K562 (cell line): ENCODE data around the gene ECM1. TPM values are rescaled to one million over a fixed set of nuclear protein-coding genes. Genes with fewer than 3 reads are reported as not detected.

Experiments
- AFF1 ChIP-seq, 2 experiments: fragments of 450-650 bp; IDR thresholded peaks; 2 replicates each; pipeline ENCODE4 v1.6.1; 2018; ENCODE audit warnings: mild to moderate bottlenecking in 2 of 2, low read depth in 1 of 2; ENCODE audit not compliant: partially characterized antibody in 2 of 2
- CC2D1A ChIP-seq: fragments of 450-650 bp; IDR thresholded peaks from 2 replicates; pipeline ENCODE4 v1.6.1; 2017; ENCODE audit warnings: mild to moderate bottlenecking
- CREB1 ChIP-seq, 2 experiments: sonication (generic) in 1 of 2; formaldehyde crosslinking in 1 of 2; IDR thresholded peaks; 2 replicates each; pipeline versions ENCODE4 v1.6.1 to v1.8.0; 2012 to 2022; ENCODE audit warnings: inconsistent platforms in 1 of 2, mild to moderate bottlenecking in 1 of 2, missing genetic modification reagents in 1 of 2, moderate library complexity in 1 of 2
- FOXM1 ChIP-seq, 2 experiments: fragments of 450-650 bp in 1 of 2; sonication (generic) in 1 of 2; formaldehyde crosslinking in 1 of 2; IDR thresholded peaks; 2 replicates each; pipeline versions ENCODE4 v1.6.1 to v1.9.0; 2017 to 2022; ENCODE audit warnings: low read depth in 2 of 2, mild to moderate bottlenecking in 2 of 2, missing genetic modification reagents in 1 of 2, moderate library complexity in 1 of 2
- KAT2B ChIP-seq: IDR thresholded peaks from one replicate; pipeline ENCODE4 v1.6.1; 2012; ENCODE audit warnings: low read depth, mild to moderate bottlenecking, control low read depth, inconsistent platforms, low read length, moderate library complexity
- NCOR1 ChIP-seq: fragments of 450-650 bp; IDR thresholded peaks from 2 replicates; pipeline ENCODE4 v1.6.1; 2016; ENCODE audit warnings: mild to moderate bottlenecking, moderate library complexity
- REST ChIP-seq, 2 experiments: fragments of 450-650 bp; formaldehyde crosslinking in 1 of 2; IDR thresholded peaks; 2 replicates each; pipeline versions ENCODE4 v1.4.0 to v1.6.1; 2014 to 2020; ENCODE audit warnings: mild to moderate bottlenecking in 2 of 2, borderline replicate concordance in 1 of 2, low read depth in 1 of 2
- SMAD4 ChIP-seq: fragments of 250-450 bp; sonication (Bioruptor Pico); conservative IDR thresholded peaks from 2 replicates; pipeline ENCODE4 v1.8.0; 2021; ENCODE audit warnings: inconsistent platforms, mild to moderate bottlenecking, moderate library complexity
- ZNF584 ChIP-seq: fragments of 200-800 bp; sonication (Bioruptor generic); IDR thresholded peaks from 2 replicates; pipeline ENCODE4 v1.6.1; 2016; ENCODE audit warnings: low read depth, mild to moderate bottlenecking, missing genetic modification characterization, missing compliant biosample characterization
- ZNF639 ChIP-seq, 2 experiments: fragments of 200-800 bp in 1 of 2; sonication (Bioruptor generic) in 1 of 2; sonication (generic) in 1 of 2; formaldehyde crosslinking in 1 of 2; IDR thresholded peaks in 1 of 2; conservative IDR thresholded peaks in 1 of 2; 2 replicates each; pipeline versions ENCODE4 v1.5.0 to v1.6.1; 2016 to 2020; ENCODE audit warnings: missing compliant biosample characterization in 1 of 2, missing genetic modification characterization in 1 of 2, missing genetic modification reagents in 1 of 2
- polyA plus RNA-seq, 8 experiments: library from polyadenylated mRNA; depleted of rRNA in 4 of 8; stranded (reverse) in 5 of 8; unstranded in 3 of 8; fragments of >200 nt; fragmentation: Nextera tagmentation in 2 of 8; fragmentation: Illumina TruSeq in 1 of 8; extraction: Ambion mirVana in 2 of 8; extraction: Trizol in 1 of 8; gene quantifications; 2 replicates each; pipeline versions ENCODE4 v1.2.1 to v1.2.3, GENCODE V29; 2011 to 2014; ENCODE audit warnings: inconsistent platforms in 1 of 8, missing spikeins in 1 of 8
- total RNA-seq, 7 experiments: library from RNA; depleted of rRNA in 6 of 7; stranded (reverse); fragments of >200 nt in 6 of 7; fragmentation: Illumina TruSeq in 2 of 7; extraction: Trizol in 2 of 7; gene quantifications; 2 replicates each; pipeline versions ENCODE4 v1.2.1 to v1.2.3, GENCODE V29; 2011 to 2021; ENCODE audit warnings: low replicate concordance in 1 of 7

ECM1 gene
- total and polyA plus RNA-seq, 9 of the 15 experiments (the other 6 are each of a cell fraction or from before 2014, with no cell fraction given), result 6.6 to 52.2 (median 12.8) TPM

- peak; percentile 16; the same call in 1 of the 2 replicates for TF ChIP-seq REST (IDR thresholded peaks at IDR 0.05; ENCODE audit: borderline replicate concordance)
- peak; percentile 59; the same call in 1 of the 2 replicates for TF ChIP-seq REST (CRISPR knock-in tag; IDR thresholded peaks at IDR 0.05; ENCODE audit: low read depth)
- no peak for TF ChIP-seq CC2D1A
- no peak for TF ChIP-seq NCOR1
- TF ChIP-seq SMAD4 (CRISPR knock-in tag), result peak; percentile 82
- no peak for TF ChIP-seq ZNF584 (CRISPR knock-in tag)
- no peak for TF ChIP-seq KAT2B
- peak in 1 of 2 experiments; percentile 83; a peak in 2 of 4 replicates for TF ChIP-seq ZNF639 (CRISPR knock-in tag; conservative IDR thresholded peaks at IDR 0.05 in 1 of 2, IDR thresholded peaks at IDR 0.05 in 1 of 2)
- no peak for TF ChIP-seq AFF1 (IDR thresholded peaks at IDR 0.05; ENCODE audit: low read depth in 1 of 2, partially characterized antibody in 2 of 2)
- TF ChIP-seq FOXM1 (IDR thresholded peaks at IDR 0.05; ENCODE audit: low read depth), result no peak
- peak; percentile 76; the same call in 1 of the 2 replicates for TF ChIP-seq FOXM1 (CRISPR knock-in tag; IDR thresholded peaks at IDR 0.05; ENCODE audit: low read depth)
- no peak; the same call in 1 of the 2 replicates for TF ChIP-seq CREB1 (IDR thresholded peaks at IDR 0.05)
- TF ChIP-seq CREB1 (CRISPR knock-in tag; IDR thresholded peaks at IDR 0.05), result no peak
Measured at GRCh38 chr1:150548632-150549495, 41.0 kb downstream of the ECM1 start, which contains the start of gene ADAMTSL4 (continued).
